NOMO-1 treated with dmso at 0.1 percent for 144 hours (cell line): Measurements from ENCODE around the gene DES.
"Not testable (repeated sequence)": the region's sequence is repeated elsewhere in the genome, so short reads cannot be mapped to it uniquely, and the experiment has no call there.

ENCODE experiments used
- DNase-seq: peaks from one replicate; lab custom pipeline; 2025; ENCODE audit not compliant: unreplicated experiment; lab: John Stamatoyannopoulos, UW

DES gene

DNA sequence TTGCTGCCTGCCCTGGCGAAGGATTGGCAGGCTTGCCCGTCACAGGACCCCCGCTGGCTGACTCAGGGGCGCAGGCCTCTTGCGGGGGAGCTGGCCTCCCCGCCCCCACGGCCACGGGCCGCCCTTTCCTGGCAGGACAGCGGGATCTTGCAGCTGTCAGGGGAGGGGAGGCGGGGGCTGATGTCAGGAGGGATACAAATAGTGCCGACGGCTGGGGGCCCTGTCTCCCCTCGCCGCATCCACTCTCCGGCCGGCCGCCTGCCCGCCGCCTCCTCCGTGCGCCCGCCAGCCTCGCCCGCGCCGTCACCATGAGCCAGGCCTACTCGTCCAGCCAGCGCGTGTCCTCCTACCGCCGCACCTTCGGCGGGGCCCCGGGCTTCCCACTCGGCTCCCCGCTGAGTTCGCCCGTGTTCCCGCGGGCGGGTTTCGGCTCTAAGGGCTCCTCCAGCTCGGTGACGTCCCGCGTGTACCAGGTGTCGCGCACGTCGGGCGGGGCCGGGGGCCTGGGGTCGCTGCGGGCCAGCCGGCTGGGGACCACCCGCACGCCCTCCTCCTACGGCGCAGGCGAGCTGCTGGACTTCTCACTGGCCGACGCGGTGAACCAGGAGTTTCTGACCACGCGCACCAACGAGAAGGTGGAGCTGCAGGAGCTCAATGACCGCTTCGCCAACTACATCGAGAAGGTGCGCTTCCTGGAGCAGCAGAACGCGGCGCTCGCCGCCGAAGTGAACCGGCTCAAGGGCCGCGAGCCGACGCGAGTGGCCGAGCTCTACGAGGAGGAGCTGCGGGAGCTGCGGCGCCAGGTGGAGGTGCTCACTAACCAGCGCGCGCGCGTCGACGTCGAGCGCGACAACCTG, at the start of gene DES:
Gene DES, plus strand, starts transcription at position 223 of the 857 bp plus-strand sequence. Its CDS starts 86 bp downstream, at position 309.
- no peak for DNase-seq

DNA sequence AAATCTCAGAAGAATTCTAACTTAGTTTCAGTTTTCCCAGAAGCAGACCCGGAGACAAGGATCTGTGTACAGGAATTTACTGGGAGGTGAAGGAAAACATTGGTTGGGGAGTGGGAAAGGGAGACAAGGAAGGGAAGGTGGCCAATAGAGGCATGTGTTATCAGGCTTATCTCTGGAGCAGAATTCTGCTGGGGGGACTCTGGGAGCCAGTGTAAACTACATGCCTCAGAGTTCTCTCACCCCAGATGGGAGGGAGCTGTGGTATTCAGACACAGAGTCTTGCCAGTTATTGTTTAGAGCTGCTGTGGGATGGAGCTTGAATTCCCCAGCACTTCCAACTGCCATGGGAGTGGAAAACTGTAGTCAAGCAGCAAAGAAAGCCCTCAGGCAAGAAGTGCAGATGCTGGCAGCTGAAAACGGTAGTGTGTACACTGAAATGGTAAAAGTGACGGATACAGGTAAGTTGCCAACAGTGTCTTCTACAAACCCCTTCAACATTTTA, 49.4 kb upstream of the DES start:
- no peak for DNase-seq

DNA sequence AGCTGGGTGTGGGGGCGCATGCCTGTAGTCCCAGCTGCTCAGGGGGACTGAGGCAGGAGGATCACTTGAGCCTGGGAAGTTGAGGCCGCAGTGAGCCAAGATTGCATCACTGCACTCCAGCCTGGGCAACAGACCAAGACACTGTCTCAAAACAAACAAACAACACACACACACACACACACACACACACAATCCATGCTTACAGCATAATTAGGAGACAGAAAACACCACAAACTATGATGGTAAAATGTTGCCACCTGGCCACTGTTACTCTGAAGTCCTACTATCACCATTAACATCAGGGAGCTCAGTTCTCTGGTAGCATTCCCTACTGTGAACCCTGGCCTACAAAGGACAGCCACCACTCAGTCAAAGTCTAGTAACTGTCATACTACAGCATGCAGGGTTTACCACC, 48.7 kb upstream of the DES start:
- no peak for DNase-seq

DNA sequence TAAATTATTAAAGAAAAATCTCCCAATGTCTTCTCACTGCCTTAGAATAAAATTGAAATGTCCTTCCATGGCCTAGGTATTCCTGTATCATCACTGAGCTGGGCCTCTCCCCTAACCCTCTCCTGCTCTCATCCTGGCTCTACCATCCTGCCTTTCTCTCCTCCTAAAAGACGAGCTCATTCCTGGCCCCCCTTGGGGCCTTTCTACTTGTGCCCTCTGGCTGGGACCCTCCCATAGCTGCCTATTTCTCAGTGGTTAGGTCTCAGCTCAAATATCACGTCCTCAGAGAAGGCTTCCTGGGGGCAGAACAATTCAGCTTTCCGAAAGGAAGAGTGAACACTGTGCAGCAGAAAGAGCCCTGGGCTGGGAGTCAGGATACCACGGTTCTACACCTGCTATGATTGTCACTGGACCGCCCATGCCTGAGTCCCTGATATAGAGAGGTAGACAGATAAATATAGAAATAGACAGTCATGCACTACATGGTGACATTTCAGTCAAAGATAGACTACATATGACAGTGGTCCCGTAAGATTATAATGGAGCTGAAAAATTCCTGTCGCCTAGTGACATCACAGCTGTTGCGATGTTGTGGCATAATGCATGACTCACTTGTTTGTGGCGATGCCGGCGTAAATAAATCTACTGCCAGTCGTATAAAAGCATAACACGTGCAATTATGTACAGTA, 39.9 kb upstream of the DES start:
- DNase-seq = no peak

DNA sequence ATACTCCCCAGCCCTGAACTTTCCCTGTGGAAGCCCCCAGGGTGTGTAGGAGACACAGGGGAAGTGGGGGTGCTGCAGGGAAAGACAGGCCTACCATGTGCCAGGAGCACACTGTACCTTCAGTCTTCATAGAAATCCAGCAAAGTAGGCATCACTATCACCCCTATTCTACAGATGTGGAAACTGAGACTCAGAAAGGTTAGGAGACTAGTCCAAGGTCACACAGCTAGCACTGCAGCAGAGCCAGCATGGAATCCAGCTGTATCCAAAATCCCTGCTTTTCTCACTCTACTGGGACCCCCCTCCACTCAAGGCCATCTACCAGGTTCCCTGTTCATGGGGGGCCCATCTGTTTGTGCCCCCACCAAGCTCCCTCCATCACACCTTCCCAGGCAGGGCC, 37.3 kb upstream of the DES start:
- no peak for DNase-seq

DNA sequence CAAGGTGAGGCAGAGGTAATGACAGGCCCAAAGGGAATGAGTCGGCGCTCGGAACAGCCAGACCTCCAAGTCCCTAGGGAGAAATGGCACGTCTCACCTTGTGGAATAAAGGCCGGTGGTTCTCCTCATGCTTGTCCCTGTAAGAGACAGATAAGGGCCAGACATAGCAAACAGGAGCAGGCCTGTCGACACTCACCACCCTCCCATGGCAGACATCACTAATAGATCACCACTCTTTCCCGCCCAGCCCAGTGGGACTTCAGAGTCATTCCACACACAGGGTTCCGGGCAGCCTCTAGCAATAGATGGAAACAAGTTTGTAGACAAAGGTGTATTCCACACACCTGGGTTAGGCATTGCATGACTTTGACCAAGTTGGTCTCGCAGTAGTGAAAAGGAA, 36.7 kb upstream of the DES start:
- no peak for DNase-seq

DNA sequence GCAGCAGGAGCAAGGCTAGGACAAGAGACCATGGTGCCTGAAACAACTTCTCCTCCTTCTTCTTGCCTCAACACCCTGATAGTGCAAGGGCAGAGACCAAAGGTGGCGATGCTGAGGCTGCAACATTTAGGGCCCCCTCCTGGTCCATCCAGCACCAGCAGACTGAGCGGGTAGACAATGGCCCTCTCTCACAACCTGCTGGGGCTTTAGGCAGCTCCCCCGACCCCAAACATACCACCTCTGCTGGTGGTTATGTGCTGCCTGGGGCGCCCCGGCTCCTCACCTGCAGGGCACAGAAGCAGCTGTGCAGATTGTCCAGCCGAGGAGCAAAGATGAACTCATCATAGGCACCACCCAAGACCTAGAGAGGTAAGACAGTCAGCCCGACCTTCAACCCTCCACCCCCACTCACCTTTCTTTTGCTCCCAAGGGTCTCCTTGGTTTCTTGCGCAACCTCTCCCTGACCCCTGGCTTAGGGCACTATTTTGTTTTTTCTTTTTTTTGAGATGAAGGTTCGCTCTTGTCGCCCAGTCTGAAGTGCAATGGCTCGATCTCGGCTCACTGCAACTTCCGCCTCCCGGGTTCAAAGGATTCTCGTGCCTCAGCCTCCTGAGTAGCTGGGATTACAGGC, 34.0 kb upstream of the DES start:
- no peak for DNase-seq

DNA sequence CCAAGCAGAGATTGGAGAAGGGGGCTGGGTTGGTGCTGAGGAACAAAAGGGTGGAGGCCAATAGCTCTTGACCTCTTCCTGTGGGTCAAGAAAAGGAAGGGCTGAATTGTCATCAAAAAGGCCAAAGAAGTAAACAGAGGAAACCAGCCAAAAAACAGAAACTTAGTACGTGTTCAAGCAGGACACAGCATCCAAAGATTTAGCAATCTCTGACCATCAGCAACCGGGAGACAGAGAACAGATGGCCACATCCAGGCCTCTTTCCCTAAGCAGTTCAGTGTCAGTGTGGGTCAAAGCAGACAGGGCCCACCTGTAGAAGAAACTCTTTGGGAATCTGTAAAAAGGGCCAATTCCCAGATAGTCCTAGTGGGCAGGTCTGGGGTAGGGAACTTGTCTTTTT, 33.3 kb upstream of the DES start:
- no peak for DNase-seq

DNA sequence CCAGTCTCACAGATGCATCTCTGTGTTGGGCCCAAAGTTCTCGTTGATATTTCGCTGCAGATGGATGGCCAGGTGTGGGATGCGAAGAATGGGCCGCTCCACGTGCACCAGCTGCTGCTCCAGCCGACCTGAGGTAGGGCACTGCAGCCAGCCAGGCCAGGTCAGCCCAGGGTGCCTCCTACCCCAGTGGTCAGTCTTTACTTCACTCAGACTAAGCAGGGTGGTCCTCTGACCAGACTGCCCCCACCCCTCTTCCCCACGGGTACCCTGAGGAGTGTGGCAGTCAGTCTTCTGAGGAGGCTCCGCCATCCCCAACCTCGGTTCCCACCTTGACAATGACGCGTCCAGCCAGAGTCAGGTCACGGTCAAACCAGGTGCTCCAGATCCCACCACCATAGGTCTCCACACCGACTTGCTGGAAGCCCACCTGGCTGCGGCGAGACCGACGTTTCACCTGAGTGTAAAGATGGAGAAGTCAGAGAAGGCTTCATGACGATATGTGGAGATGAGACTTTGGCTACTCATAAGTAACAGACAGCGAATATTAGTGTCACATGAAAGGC, 32.1 kb upstream of the DES start:
- DNase-seq = no peak

DNA sequence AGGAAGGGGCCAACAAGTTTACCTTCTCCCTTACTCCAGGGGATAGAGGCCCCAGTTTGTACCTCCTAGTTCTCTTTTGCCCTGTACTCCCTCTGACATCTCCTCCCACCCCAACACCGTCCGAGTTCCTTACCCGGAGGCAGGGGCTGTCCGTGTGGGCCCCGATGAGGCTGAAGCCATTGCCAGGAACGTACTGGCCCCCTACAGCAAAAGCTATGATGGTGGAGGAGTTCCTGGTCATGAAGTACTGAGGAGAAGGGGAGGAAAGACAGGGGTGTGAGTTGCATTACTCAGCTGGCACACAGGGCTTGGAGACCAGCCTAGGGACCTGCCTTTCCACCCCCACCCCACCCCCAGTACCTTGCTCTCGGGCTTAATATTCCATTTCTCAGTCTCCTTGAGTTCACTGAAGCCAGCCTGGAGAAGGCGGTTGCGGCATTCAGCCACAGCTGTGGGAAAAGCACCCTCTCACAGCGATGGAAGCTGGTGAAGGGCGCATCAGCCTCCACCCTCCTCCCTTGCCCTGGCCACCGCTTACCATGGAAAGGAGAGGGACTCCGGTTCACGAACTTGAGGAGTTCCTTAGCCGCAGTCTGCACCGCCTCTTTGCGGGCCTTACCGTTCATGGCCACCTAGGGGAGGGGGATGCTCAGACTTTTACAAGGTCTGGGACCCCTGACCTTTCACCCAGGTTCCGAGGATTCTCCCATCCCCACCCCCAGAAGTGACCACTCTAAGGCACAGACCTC, 31.5 kb upstream of the DES start:
- DNase-seq = no peak

DNA sequence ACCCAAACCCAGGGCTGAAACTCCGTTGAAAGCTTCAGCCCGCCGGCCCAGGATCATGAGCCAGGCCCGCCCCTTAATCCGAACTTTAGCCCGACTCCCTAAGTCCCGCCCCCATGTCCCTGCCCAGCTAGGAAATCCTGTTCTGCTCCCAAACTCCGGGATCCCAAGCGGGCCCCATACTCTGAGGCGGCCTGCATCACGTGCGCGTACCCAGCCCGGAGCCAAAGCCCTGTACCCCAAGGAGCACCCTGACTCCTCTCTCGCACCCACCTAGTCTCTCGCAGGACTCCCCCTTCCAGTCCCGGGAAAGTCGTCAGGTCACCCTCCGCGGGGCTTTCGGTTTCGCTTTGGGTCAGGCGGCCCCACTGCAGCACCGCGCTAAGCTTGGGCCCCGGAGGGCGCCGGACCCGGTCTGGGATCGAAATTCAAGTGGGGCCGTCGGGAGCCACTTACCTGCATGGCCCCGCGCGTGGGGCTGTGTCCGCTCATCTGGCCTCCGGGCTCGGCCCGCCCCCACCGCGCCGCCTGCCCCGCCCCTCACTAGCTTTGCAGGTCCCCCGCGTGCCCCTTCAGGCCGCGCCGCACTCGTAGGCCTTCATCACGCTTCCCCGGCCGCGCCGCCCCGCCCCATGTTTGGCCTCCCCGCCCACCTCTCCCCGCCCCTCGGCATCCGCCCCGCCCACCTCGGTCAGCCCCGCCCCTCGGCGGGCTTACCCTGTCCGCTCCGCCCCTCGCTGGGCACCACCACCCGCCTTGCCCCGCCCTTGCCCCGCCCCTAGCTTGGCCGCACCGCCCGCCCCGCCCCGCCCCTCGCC, 30.7 kb upstream of the DES start, which contains the start of gene DNPEP:
Gene DNPEP, minus strand, starts transcription at position 607 of the 815 bp plus-strand sequence. Its CDS starts 118 bp downstream, at position 489.
- peak; percentile 89 for DNase-seq

DNA sequence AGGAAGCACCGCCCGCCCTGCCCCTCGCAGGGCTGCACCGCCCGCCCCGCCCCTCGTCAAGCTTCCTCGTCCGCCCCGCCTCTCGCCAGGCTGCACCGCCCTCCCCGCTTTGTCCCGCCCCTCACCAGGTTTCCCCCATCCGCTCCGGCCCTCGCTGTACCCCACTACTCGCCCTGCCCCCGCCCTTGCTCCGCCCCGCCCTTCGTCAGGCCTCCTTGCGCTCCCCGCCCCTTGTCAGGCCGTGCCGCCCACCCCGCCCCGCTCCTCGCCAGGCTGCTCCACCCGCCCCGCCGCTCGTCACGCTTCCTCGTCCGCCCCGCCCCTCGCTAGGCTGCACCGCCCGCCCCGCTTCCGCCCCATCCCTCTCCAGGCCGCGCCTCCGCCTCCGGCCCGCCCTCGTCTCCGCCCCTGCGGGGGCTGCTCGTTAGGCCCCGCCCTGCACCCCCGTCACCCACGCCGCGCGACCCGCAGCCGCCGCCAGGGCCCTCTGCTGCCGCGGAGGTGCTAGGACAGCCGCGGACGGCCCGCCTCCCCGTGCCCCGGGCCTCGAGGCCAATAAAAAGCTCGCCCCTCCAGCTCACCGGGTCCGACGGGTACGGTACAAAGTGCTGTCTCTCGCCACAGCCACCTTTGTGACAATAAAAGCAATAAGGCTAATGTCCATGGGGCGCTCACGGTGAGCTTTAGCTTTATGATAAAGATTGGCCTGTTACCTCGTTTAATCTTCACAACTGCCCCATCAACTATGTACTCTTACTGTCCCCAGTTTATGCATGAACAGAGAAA, 29.9 kb upstream of the DES start:
- DNase-seq = peak; percentile 97

DNA sequence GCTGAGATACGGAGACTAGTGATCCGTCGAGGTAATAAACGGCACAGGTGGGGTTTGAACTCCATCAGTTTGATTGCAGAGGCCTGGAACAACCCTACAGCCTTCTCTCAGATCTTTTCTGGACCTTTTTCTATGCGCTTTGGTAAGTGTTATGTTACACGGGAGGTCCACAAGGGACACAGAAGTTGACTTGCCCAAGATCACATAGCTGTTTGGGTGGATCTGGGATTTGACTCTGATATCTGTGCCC, 29.3 kb upstream of the DES start:
- DNase-seq = no peak

DNA sequence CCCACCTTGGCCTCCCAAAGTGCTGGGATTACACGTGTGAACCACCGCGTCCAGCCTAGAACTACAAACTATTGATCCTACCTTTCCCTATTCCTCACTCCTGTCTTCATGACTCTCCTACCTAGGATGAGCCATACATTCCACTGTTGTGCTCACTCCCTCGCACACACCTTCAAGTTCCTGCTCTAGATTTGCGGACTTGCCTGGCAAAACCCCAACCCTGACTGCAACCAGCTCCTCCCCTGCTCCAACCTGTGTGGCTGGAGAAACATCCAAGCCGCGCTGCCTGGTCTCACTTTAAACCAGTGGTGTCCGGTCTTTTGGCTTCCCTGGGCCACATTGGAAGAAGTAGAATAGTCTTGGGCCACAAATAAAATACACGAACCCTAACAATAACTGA, 25.4 kb upstream of the DES start:
- no peak for DNase-seq

DNA sequence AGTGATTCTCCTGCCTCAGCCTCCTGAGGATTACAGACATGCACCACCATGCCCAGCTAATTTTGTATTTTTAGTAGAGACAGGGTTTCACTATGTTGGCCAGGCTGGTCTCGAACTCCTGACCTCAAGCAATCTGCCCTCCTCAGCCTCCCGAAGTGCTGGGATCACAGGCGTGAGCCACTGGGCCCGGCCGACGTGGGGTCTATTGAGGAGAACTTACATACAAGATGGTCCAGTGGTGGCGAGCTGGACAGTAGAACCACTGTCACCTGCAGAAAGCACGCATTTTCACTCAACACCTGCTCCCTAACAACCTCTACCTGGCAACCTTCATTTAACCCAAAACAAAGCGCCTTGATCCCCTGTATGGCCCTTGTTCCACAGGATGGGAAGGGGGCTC, 23.1 kb upstream of the DES start:
- not testable (repeated sequence) for DNase-seq

DNA sequence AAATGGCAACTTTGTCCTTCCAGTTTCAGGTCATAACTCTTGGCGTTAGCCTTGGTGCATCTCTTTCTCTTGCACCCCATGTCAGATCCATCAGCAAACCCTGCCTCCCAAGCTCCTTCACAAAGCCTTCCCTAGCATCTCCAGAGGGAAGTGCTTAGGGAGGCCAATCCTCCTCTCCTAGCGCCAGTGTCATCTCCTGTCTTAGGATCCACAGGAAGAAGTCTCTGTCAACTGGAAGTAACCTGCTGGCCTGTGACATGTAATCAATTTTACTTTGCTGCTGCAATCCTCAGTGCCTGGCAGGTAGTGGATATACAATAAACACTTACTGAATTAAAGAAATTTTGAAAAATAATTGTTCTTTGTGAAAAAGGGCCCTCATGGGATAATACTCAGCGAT, 22.6 kb upstream of the DES start:
- no peak for DNase-seq

DNA sequence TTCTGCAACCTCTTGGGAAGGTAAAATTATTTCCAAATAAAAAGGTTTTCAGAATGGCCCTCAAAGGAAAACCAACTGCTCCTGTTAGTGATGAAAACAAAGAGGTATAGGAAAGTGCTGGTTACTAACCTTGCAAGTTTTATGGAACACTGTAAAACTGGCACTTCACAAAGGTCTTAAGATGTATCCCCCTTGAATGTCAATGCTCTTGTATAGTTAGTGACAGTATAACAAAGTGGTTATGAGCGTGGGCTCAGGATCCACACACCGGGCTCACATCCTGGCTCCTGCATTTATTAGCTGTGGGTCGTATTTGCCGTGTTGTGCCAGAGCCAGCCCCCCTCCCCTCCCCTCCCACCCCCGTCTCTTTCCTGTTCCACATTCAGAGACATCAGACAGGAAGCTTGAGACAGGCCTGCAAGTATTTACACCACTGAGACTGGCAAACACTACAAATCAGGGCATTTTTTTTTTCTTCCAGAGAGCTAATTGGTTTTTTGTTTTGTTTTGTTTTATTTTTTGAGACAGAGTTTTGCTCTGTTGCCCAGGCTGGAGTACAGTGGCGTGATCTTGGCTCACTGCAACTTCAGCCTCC, 21.2 kb upstream of the DES start:
- DNase-seq = peak; percentile 8

DNA sequence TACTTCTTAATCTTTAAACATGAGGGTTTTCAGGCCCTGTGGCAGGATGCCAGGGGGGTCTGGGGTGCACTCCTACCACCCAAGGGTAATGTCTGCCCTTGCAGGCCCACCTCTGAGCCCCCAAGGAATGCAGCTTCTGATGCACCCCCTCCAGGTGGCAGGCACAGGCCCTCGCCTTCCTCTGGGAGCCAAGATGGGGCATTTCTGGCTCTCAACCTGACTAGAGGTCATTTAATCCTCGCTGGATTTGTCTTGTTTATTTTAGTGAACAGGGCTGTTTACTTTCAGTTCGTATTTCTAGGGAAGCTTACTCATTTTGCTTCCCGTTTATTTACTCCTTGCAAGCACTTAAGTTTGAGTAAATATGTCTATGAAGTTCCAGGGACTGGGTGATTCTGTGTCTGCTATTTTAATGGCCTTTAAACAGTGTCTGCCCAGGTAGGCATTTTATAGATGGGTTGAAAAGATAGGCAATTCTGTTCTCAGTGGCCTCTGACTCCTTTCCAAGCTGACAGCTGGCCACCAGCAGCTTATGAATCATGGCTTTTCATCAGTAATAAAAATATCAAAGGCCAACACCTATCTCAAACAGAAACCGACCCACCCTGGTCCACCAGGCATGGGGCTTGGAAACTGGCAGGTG, 19.3 kb upstream of the DES start:
- no peak for DNase-seq
